NCI-H128 (cell line): Measurements from ENCODE around the gene PPP5C.
"Not testable (repeated sequence)": the region's sequence is repeated elsewhere in the genome, so short reads cannot be mapped to it uniquely, and the experiment has no call there.

Experiments
- DNase-seq: peaks from one replicate; lab custom pipeline; 2025; ENCODE audit not compliant: unreplicated experiment; lab: John Stamatoyannopoulos, UW

The PPP5C gene

GRCh38 chr19:46385636-46386035 lies 38.7 kb downstream of the PPP5C start:
- no peak for DNase-seq

DNA sequence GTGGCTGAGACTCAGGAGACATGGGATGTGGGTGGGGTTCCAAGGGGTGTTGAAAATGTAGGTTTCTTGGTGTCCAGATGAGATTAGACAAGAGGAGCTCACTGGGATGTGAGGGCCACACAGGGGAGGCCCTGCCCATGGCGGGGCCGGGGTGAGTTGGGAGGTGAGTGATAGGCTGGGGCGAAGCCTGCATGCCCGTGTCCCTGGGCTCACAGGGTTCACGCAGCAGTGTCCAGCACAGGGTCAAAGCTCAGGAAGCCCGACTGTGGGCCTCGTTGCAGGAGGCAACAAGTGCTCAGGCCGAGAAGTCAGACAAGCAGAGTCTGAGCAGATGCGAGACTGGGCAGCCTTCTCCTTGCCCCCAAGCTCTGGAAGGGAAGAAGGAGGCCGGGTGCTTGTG lies 39.3 kb downstream of the PPP5C start:
- no peak for DNase-seq

GRCh38 chr19:46386996-46387712 lies 40.3 kb downstream of the PPP5C start:
- no peak for DNase-seq

DNA sequence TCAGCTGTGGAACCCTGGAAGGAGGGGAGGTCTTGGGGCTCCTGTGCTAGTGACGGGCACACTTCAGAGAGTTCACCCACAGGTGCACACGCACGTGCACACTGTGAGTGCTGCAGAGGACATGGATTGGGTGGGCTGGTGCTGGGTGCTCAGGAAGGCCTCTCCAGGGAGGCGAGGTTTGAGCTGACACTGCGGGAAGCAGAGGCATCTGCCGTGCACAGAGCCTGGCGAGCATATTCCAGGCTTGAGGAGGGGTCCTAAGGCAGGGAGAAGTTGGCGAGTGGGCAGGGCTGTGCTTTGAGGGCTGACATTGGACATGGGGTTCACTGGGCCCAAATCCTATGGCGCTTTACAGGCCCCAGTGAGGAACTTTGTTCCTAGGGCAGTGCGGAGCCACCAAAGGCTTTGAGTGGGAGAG lies 40.8 kb downstream of the PPP5C start:
- no peak for DNase-seq

GRCh38 chr19:46388311-46389095 lies 41.6 kb downstream of the PPP5C start:
- DNase-seq = no peak

- no peak for DNase-seq
Observed at GRCh38 chr19:46390121-46390858, 43.4 kb downstream of the PPP5C start.

DNA sequence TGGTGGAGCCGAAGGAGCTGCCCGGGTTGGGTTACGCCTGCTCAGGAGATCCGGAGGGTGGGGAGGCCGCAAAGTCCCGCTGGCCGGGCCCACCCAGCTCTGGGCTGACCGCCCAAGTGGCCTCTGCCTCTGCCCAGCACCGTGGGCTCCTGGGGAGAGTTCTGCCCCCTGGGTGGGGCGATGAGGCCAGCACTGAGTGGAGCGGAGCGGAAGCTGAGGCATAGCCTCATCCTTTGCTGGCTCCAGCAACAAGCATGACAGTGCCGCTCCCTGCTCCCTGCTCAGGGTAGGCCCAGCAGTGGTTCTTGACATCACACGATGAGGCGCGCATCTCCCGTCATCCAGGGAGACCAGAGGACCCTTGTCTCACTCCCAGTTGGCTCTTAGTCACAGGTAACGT lies 44.0 kb downstream of the PPP5C start:
- no peak for DNase-seq

- DNase-seq = no peak
Observed at GRCh38 chr19:46391296-46392251, 44.7 kb downstream of the PPP5C start.

- no peak for DNase-seq
Observed at GRCh38 chr19:46392252-46392801, 45.4 kb downstream of the PPP5C start.

GRCh38 chr19:46392837-46393236 lies 46.0 kb downstream of the PPP5C start:
- no peak for DNase-seq

- no peak for DNase-seq
Observed at GRCh38 chr19:46393456-46394401, 46.8 kb downstream of the PPP5C start.

DNA sequence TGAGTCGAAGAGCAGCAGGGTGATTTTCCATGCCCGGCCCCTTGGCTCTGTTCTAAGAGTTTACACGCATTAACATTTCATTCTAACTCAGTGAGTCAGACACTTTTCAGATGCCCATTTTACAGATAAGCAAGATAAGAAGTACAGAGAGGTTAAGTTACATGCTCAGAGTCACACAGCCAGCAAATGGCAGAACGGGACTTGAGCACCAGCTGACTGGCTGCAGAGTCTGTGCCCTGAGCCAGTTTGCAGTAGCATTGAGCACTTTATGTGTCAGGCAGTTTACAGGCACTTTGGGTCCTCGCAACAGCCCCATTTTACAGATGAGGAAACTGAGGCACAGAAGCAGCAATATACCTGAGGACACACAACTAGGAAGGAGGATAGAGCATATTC lies 47.5 kb downstream of the PPP5C start:
- DNase-seq = no peak

- DNase-seq = not testable (repeated sequence)
Observed at GRCh38 chr19:46397801-46398479, 51.1 kb downstream of the PPP5C start.

GRCh38 chr19:46402725-46403124 lies 55.8 kb downstream of the PPP5C start:
- no peak for DNase-seq

GRCh38 chr19:46404055-46404752 lies 57.3 kb downstream of the PPP5C start:
- no peak for DNase-seq

DNA sequence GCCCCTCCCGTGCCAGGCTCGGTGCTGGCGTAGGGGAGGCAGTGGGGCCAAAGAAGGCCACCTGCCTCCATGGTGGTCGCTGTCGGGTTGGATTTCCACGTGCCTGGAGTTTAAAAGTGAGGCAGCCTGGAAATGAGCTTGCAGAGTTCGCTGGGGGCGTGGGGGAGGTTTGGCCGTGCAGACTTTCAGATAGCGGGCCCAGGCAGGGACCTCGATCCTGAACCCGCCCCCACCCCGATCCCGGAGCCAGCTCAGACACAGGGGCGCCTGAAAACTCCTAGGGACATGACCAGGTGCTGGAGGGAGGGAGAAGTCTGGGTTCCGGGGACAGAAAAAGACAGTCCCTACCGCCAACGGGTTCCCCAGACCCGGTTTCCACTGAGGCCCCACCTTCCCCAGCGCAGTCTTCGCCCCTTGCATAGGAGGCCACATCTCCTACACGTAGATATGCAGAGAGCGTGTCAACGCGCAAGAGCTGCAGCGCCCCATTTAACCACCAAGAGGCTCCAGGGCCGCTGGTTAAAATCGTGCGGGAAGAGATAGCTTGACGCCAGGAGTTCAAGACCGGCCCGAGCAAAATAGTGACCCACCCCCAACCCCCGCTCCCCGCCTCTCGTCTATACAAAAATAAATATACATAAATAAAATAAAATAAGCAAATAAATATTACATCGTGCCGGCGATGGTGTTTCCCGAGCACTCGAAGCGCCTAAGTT lies 58.0 kb downstream of the PPP5C start:
- no peak for DNase-seq

DNA sequence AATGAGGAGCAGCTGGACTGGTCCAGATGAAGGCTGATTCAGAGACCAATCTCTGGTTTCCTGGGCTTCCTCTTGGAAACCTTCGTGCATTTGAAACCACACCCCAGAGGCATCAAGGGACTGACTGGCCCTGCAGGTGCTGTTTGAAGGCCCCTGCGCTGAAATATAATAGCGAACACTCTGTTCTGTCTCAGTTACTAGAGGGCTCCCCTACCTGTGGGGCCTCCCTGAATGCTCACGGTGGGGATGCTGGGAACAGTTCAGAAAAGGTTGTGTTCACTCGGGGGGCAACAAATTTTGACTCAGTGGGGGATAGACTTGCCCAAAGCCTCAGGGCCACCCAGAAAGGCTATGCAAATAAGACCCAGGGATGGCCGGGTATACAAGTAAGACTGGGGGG lies 60.1 kb downstream of the PPP5C start:
- DNase-seq = no peak
